ENCODE measurements around the gene ASNS.
"Not testable (repeated sequence)": the region's sequence is repeated elsewhere in the genome, so short reads cannot be mapped to it uniquely, and the experiment has no call there.

The ASNS gene

GRCh38 chr7:97872025-97872669, at the start of gene ASNS:
ASNS (minus strand) TSS chr7:97872408; CDS start chr7:97869156, 3,252 bp downstream.
- peak; percentile 83 for DNase-seq (ENCODE audit: low read depth)

- not testable (repeated sequence) for DNase-seq (ENCODE audit: low read depth)
These were observed 49.0 kb upstream of the ASNS start for GRCh38 chr7:97921254-97921653.

- DNase-seq (ENCODE audit: low read depth) = not testable (repeated sequence)
These were observed 43.1 kb upstream of the ASNS start for GRCh38 chr7:97915267-97915666.

- DNase-seq (ENCODE audit: low read depth) = not testable (repeated sequence)
These were observed 40.1 kb upstream of the ASNS start for GRCh38 chr7:97912294-97912693.

GRCh38 chr7:97896893-97897292, 24.7 kb upstream of the ASNS start:
- DNase-seq (ENCODE audit: low read depth) = not testable (repeated sequence)

- not testable (repeated sequence) for DNase-seq (ENCODE audit: low read depth)
These were observed 19.5 kb upstream of the ASNS start for GRCh38 chr7:97891721-97892120.

GRCh38 chr7:97879527-97879926, 7.3 kb upstream of the ASNS start:
- DNase-seq (ENCODE audit: low read depth) = not testable (repeated sequence)

GRCh38 chr7:97874894-97875293, 2.7 kb upstream of the ASNS start:
- not testable (repeated sequence) for DNase-seq (ENCODE audit: low read depth)

GRCh38 chr7:97873606-97874005, 1.4 kb upstream of the ASNS start:
- no peak for DNase-seq (ENCODE audit: low read depth)

GRCh38 chr7:97871659-97872024, 566 bp downstream of the ASNS start:
- no peak for DNase-seq (ENCODE audit: low read depth)

- no peak for DNase-seq (ENCODE audit: low read depth)
These were observed 3.4 kb downstream of the ASNS start for GRCh38 chr7:97868788-97869187.

- DNase-seq (ENCODE audit: low read depth) = no peak
These were observed 3.9 kb downstream of the ASNS start for GRCh38 chr7:97868314-97868713.

- no peak for DNase-seq (ENCODE audit: low read depth)
These were observed 7.1 kb downstream of the ASNS start for GRCh38 chr7:97865104-97865503.

GRCh38 chr7:97859606-97860204, 12.5 kb downstream of the ASNS start:
- DNase-seq (ENCODE audit: low read depth) = no peak

- no peak for DNase-seq (ENCODE audit: low read depth)
These were observed 14.0 kb downstream of the ASNS start for GRCh38 chr7:97858221-97858620.

- no peak for DNase-seq (ENCODE audit: low read depth)
These were observed 14.7 kb downstream of the ASNS start for GRCh38 chr7:97857544-97857943.

- DNase-seq (ENCODE audit: low read depth) = no peak
These were observed 20.5 kb downstream of the ASNS start for GRCh38 chr7:97851683-97852082.

GRCh38 chr7:97850262-97851031, 21.8 kb downstream of the ASNS start:
- DNase-seq (ENCODE audit: low read depth) = not testable (repeated sequence)

- DNase-seq (ENCODE audit: low read depth) = no peak
These were observed 24.4 kb downstream of the ASNS start for GRCh38 chr7:97847791-97848190.

GRCh38 chr7:97846945-97847344, 25.3 kb downstream of the ASNS start:
- DNase-seq (ENCODE audit: low read depth) = no peak

GRCh38 chr7:97845622-97846203, 26.5 kb downstream of the ASNS start:
- no peak for DNase-seq (ENCODE audit: low read depth)

GRCh38 chr7:97844036-97844435, 28.2 kb downstream of the ASNS start:
- DNase-seq (ENCODE audit: low read depth) = no peak
